MM.1S (cell line): ENCODE data around the gene TBC1D10A.

Experiments
- DNase-seq: peaks from one replicate; pipeline ENCODE4 v3.0.0-alpha.2; 2015
- H2AFZ ChIP-seq: fragments of 300-600 bp; sonication (generic); 2 replicates; pipeline ENCODE4 v1.6.0; 2016; ENCODE audit warnings: antibody characterized with exemption, low read length
- H3F3A ChIP-seq: fragments of 300-600 bp; sonication (generic); 2 replicates; pipeline ENCODE4 v1.6.1; 2016; ENCODE audit warnings: mild to moderate bottlenecking, antibody characterized with exemption, low read length, moderate library complexity, mixed read lengths; ENCODE audit not compliant: insufficient read depth
- H3K27ac ChIP-seq: fragments of 300-600 bp; sonication (generic); 2 replicates; pipeline ENCODE4 v1.5.1; 2016; ENCODE audit warnings: mild to moderate bottlenecking, low read length
- H3K27me3 ChIP-seq: fragments of 300-600 bp; sonication (generic); replicated peaks from 2 replicates; pipeline ENCODE4 v1.6.0; 2016; ENCODE audit warnings: low read length; ENCODE audit not compliant: insufficient read depth
- H3K36me3 ChIP-seq: fragments of 300-600 bp; sonication (generic); replicated peaks from 2 replicates; pipeline ENCODE4 v1.6.1; 2016; ENCODE audit warnings: mild to moderate bottlenecking, low read length, mixed read lengths; ENCODE audit not compliant: insufficient read depth
- H3K4me1 ChIP-seq: fragments of 300-600 bp; sonication (generic); 2 replicates; pipeline ENCODE4 v1.6.1; 2016; ENCODE audit warnings: low read length, mixed read lengths
- H3K4me2 ChIP-seq: fragments of 300-600 bp; sonication (generic); 2 replicates; pipeline ENCODE4 v1.6.0; 2016; ENCODE audit warnings: low read depth, low read length
- H3K4me3 ChIP-seq: fragments of 300-600 bp; sonication (generic); 2 replicates; pipeline ENCODE4 v1.5.1; 2016; ENCODE audit warnings: low read length, mixed read lengths
- H3K79me2 ChIP-seq: fragments of 300-600 bp; sonication (generic); 2 replicates; pipeline ENCODE4 v1.6.1; 2016; ENCODE audit warnings: mixed run types, low read length, mixed read lengths
- H3K9ac ChIP-seq: fragments of 300-600 bp; sonication (generic); 2 replicates; pipeline ENCODE4 v1.6.1; 2016; ENCODE audit warnings: low read length, mixed read lengths
- H3K9me2 ChIP-seq: fragments of 300-600 bp; sonication (generic); replicated peaks from 2 replicates; pipeline ENCODE4 v1.6.1; 2016; ENCODE audit warnings: mild to moderate bottlenecking, low read length, mixed read lengths; ENCODE audit not compliant: insufficient read depth
- H3K9me3 ChIP-seq: fragments of 300-600 bp; sonication (generic); replicated peaks from 2 replicates; pipeline ENCODE4 v1.6.1; 2016; ENCODE audit warnings: mild to moderate bottlenecking, low read length, mixed read lengths; ENCODE audit not compliant: insufficient read depth
- H4K20me1 ChIP-seq: fragments of 300-600 bp; sonication (generic); 2 replicates; pipeline ENCODE4 v1.6.1; 2016; ENCODE audit warnings: mild to moderate bottlenecking, low read length, moderate library complexity, mixed read lengths; ENCODE audit not compliant: insufficient read depth
- EZH2 ChIP-seq: fragments of 300-600 bp; sonication (generic); optimal IDR thresholded peaks from 2 replicates; pipeline ENCODE3; 2017; ENCODE audit warnings: low read depth, mild to moderate bottlenecking, antibody characterized with exemption, low read length, mixed read lengths
- EZH2phosphoT487 ChIP-seq: fragments of 300-600 bp; sonication (generic); IDR thresholded peaks from 2 replicates; pipeline ENCODE4 v1.6.1; 2018; ENCODE audit warnings: antibody characterized with exemption, low read length
- TF ChIP-seq, protein P1 (sequence below): fragments of 300-600 bp; sonication (generic); IDR thresholded peaks from 2 replicates; pipeline ENCODE4 v1.5.1; 2016; ENCODE audit warnings: antibody characterized with exemption, low read length, mixed read lengths

The TBC1D10A gene

DNA sequence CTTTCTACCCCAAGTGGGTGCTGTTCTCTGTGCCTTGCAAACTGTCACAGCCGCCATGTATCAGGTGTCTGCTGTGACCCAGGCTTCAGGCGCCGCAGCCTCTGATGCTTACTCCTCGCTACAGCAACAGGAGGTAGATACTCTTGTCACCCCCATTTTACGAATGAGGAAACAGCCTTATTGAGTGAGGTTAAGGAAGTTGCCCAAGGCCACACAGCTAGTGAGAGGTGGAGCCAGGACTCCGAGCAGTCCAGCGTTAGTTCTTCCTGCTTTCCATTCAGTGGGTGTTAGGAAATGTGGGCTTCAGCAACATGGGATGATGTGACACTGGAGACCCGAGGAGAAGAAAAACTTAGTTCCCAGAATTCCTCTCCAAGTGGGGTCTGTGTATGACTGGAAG, 46.2 kb upstream of the TBC1D10A start:
- Histone ChIP-seq H3K4me2 (no peak overlapping the region), H3K9ac (no peak overlapping the region)
- TF ChIP-seq EZH2 (no peak), EZH2phosphoT487 (no peak)
- TF ChIP-seq, protein P1, sequence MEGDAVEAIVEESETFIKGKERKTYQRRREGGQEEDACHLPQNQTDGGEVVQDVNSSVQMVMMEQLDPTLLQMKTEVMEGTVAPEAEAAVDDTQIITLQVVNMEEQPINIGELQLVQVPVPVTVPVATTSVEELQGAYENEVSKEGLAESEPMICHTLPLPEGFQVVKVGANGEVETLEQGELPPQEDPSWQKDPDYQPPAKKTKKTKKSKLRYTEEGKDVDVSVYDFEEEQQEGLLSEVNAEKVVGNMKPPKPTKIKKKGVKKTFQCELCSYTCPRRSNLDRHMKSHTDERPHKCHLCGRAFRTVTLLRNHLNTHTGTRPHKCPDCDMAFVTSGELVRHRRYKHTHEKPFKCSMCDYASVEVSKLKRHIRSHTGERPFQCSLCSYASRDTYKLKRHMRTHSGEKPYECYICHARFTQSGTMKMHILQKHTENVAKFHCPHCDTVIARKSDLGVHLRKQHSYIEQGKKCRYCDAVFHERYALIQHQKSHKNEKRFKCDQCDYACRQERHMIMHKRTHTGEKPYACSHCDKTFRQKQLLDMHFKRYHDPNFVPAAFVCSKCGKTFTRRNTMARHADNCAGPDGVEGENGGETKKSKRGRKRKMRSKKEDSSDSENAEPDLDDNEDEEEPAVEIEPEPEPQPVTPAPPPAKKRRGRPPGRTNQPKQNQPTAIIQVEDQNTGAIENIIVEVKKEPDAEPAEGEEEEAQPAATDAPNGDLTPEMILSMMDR: no peak

DNA sequence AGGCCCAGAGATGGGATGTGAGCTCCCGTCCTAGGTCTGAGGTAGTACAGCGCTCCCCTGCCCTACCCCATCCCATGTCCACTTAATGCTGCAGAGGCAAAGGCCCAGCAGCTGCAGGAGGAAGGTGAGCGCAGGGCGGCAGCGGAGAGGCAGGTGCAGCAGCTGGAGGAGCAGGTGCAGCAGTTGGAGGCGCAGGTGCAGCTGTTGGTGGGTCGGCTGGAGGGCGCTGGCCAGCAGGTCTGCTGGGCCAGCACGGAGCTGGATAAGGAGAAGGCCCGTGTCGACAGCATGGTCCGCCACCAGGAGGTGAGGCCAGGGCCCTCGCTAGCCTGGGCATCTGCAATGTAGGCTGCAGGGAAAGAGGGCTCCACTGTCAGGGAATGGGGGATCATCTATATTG, 45.2 kb upstream of the TBC1D10A start:
- Histone ChIP-seq H3K27me3 (no peaks in the 10 kb centered on the region), H3F3A (no peaks in the 10 kb centered on the region), H3K9ac (no peak overlapping the region), H3K79me2 (no peaks in the 10 kb centered on the region), H3K9me2 (no peaks in the 10 kb centered on the region), H3K36me3 (no peaks in the 10 kb centered on the region), H3K4me2 (no peak overlapping the region), H2AFZ (no peak overlapping the region), H3K27ac (no peak overlapping the region), H3K9me3 (no peaks in the 10 kb centered on the region), H3K4me3 (no peak overlapping the region), H3K4me1 (no peaks in the 10 kb centered on the region), H4K20me1 (no peaks in the 10 kb centered on the region)
- DNase-seq: no peak
- TF ChIP-seq EZH2phosphoT487: no peak
- TF ChIP-seq, protein P1: no peak
- TF ChIP-seq EZH2: no peak

More for the DNA sequence above, 46.2 kb upstream of the TBC1D10A start:
- Histone ChIP-seq H4K20me1 (no peaks in the 10 kb centered on the region), H3K27ac (no peak overlapping the region), H2AFZ (no peak overlapping the region), H3K27me3 (no peaks in the 10 kb centered on the region), H3F3A (no peaks in the 10 kb centered on the region), H3K9me2 (no peaks in the 10 kb centered on the region), H3K9me3 (no peaks in the 10 kb centered on the region), H3K36me3 (no peaks in the 10 kb centered on the region), H3K4me1 (no peaks in the 10 kb centered on the region), H3K4me3 (no peak overlapping the region), H3K79me2 (no peaks in the 10 kb centered on the region)
- no peak for DNase-seq

DNA sequence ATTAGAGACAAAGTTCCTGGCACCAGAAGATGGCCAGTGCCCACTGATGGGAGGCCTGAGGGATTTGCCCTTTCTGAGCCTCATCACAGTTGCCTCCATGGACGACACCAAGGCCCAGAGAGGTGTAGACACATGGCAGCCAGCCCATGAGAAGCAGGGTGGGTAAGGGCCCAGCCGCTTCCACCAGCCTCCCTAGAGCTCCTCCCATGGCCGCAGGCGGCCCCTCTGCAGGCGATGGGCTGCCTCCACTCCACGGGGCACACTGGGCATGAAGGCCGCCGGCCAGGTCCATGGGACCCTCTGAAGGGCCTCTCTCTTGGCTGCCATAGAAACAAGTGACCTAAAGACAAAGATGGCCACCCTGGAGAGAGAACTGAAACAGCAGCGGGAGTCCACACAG, 44.6 kb upstream of the TBC1D10A start:
- no peaks in the 10 kb centered on the region for H3K79me2 ChIP-seq
- H3K27me3 ChIP-seq: no peaks in the 10 kb centered on the region
- H2AFZ ChIP-seq: no peak overlapping the region
- DNase-seq: no peak
- H4K20me1 ChIP-seq: no peaks in the 10 kb centered on the region
- H3K9me2 ChIP-seq: no peaks in the 10 kb centered on the region
- H3K9me3 ChIP-seq: no peaks in the 10 kb centered on the region
- H3K9ac ChIP-seq: no peak overlapping the region
- no peak overlapping the region for H3K4me3 ChIP-seq
- H3F3A ChIP-seq: no peaks in the 10 kb centered on the region
- no peaks in the 10 kb centered on the region for H3K4me1 ChIP-seq
- no peaks in the 10 kb centered on the region for H3K36me3 ChIP-seq
- no peak for TF ChIP-seq EZH2
- H3K27ac ChIP-seq: no peak overlapping the region
- no peak overlapping the region for H3K4me2 ChIP-seq

DNA sequence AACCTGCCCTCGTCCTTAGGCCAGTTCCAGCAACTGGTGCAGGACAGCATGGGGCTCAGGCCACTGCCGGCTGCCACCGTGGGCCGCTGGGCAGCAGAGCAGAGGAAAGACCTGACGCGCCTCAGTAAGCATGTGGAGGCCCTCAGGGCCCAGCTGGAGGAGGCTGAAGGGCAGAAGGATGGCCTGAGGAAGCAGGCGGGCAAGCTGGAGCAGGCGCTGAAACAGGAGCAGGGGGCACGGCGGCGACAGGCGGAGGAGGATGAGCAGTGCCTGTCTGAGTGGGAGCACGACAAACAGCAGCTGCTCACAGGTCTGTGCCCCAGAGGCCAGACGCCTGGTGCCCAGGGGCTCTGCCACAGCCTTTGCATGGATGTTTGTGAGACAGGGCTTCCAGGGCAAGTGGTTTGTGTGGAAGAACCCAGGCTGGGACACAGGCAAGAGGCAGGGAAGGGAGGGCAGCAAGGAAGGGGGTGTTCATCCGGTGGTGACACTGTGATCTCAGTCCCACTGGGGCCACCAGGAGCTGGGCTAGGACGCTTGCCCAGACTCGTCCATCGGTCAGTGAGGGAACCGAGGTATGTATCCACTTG, 44.0 kb upstream of the TBC1D10A start:
- H3K9me2 ChIP-seq: no peaks in the 10 kb centered on the region
- no peaks in the 10 kb centered on the region for H3K9me3 ChIP-seq
- no peaks in the 10 kb centered on the region for H3K4me1 ChIP-seq
- H2AFZ ChIP-seq: no peak overlapping the region
- H3K27me3 ChIP-seq: no peaks in the 10 kb centered on the region
- no peaks in the 10 kb centered on the region for H4K20me1 ChIP-seq
- TF ChIP-seq, protein P1: no peak
- TF ChIP-seq EZH2 (no peak), EZH2phosphoT487 (no peak)
- no peak overlapping the region for H3K4me3 ChIP-seq
- no peaks in the 10 kb centered on the region for H3K36me3 ChIP-seq
- H3K4me2 ChIP-seq: no peak overlapping the region
- no peak overlapping the region for H3K9ac ChIP-seq
- H3K27ac ChIP-seq: no peak overlapping the region
- no peak for DNase-seq
- H3K79me2 ChIP-seq: no peaks in the 10 kb centered on the region
- H3F3A ChIP-seq: no peaks in the 10 kb centered on the region
